GM06990 (cell line): ENCODE results near the gene SLC4A5.

Source experiments
- DNase-seq: peaks from one replicate; pipeline ENCODE4 v3.0.0-alpha.2; 2011; ENCODE audit not compliant: insufficient read length; ENCODE audit errors: extremely low read depth
- H3K27me3 ChIP-seq: replicated peaks from 2 replicates; pipeline ENCODE4 v1.6.0; 2011; ENCODE audit warnings: low read length; ENCODE audit not compliant: control insufficient read depth, insufficient read depth
- H3K36me3 ChIP-seq: 2 replicates; pipeline ENCODE4 v1.5.1; 2011; ENCODE audit warnings: low read length; ENCODE audit not compliant: control insufficient read depth, insufficient read depth
- H3K4me3 ChIP-seq: replicated peaks from 2 replicates; pipeline ENCODE4 v1.5.1; 2011; ENCODE audit warnings: low read depth, mild to moderate bottlenecking, control low read depth, low read length
- TF ChIP-seq, protein P1 (sequence below): IDR thresholded peaks from 2 replicates; pipeline ENCODE4 v1.5.1; 2011; ENCODE audit warnings: low read length, control low read depth, mild to moderate bottlenecking, inconsistent platforms; ENCODE audit not compliant: insufficient read depth, poor library complexity, severe bottlenecking

SLC4A5 gene

DNA sequence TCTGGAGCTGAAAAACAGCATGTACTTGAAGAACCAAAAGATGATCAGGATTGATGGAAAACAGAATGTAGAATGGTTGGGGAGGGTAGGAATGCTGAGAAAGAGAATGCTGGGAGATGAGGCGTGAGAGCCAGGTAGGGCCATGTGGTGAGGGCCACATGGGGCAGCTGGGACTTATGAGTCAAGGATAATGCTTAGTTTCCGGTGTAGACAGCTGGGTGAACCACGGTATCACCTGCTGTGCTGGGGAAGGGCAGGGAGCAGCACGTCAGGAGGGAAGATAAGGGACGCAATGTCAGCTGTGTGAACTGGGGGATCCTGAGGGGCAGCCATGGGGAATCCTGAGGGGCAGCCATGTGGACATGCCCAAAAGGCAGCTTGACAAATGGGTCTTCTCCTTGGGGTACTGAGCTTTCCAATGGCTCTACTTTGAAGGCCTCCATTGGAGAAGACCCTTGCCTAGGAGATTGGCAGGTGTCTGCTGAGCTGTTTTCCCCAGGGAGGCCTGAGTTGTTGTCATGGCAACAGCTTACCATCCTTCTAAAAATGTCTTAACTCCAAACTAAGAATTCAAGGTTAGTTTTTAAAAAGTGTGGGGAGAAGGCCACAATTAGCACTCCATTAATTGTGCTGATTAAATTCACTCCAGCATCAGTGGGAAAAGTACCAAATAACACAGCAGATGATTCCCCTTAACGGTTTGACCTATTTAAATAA is 93.7 kb downstream of the SLC4A5 start:
- no peak for DNase-seq
- no peak overlapping the region for H3K4me3 ChIP-seq
- TF ChIP-seq, protein P1, sequence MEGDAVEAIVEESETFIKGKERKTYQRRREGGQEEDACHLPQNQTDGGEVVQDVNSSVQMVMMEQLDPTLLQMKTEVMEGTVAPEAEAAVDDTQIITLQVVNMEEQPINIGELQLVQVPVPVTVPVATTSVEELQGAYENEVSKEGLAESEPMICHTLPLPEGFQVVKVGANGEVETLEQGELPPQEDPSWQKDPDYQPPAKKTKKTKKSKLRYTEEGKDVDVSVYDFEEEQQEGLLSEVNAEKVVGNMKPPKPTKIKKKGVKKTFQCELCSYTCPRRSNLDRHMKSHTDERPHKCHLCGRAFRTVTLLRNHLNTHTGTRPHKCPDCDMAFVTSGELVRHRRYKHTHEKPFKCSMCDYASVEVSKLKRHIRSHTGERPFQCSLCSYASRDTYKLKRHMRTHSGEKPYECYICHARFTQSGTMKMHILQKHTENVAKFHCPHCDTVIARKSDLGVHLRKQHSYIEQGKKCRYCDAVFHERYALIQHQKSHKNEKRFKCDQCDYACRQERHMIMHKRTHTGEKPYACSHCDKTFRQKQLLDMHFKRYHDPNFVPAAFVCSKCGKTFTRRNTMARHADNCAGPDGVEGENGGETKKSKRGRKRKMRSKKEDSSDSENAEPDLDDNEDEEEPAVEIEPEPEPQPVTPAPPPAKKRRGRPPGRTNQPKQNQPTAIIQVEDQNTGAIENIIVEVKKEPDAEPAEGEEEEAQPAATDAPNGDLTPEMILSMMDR, result no peak

DNA sequence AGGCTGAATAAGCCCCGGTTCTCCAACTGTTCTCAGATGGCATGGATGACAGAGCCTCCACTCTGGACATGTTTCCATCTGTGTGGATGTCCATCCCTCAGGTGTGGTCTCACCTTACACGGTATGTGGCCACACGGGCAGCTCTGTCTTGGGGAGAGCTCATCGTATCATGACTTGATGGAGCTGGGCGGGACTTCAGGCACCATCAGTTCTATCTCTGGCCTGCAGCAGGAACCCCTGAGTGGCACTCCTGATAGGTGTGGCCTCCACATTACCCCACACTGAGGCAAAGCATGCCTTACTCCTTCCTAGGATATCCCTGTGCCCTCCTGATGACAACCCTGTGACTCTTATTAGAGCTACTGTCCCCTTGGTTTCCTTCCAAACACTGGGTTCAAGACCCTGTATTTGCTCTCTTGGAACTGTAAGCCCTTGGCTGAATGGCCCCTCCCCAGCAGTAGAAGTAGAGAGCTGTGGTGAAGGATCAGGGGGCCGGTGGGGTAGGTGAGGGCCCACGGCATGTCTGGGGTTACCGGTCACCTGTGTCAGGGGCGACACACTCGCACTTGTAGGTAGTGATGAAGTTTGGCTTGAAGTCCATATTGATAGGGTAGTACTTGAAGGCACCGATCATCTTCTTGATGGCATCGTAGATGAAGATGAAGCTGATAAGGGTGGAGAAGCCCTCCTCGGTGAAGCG is 96.6 kb downstream of the SLC4A5 start:
- H3K4me3 ChIP-seq, result no peak overlapping the region
- H3K27me3 ChIP-seq, result no peaks in the 10 kb centered on the region
- TF ChIP-seq, protein P1, result no peak
- H3K36me3 ChIP-seq, result no peaks in the 10 kb centered on the region
- no peak for DNase-seq

More for the DNA sequence above, 93.7 kb downstream of the SLC4A5 start:
- Histone ChIP-seq H3K36me3 (no peaks in the 10 kb centered on the region), H3K27me3 (no peaks in the 10 kb centered on the region)

DNA sequence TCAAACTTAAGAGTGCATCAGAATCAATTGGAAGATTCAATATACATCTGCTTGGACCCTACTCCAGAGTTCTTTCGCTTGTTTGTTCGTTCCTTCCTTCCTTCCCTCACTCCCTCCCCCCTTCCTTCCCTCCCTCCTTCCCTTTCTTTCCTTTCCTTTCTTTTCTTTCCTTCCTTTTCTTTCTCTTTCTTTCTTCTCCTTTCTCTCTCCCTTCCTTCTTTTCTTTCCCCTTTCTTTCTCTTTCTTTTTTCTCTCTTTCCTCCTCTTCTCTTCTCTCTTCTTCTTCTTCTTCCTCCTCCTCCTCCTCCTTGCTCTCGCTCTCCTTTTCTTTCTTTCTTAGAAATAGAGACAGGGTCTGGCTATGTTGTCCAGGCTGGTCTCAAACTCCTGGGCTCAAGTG is 98.9 kb downstream of the SLC4A5 start:
- H3K27me3 ChIP-seq, result no peaks in the 10 kb centered on the region
- TF ChIP-seq, protein P1, result no peak
- H3K36me3 ChIP-seq, result no peaks in the 10 kb centered on the region
- H3K4me3 ChIP-seq, result no peak overlapping the region
- DNase-seq, result no peak

DNA sequence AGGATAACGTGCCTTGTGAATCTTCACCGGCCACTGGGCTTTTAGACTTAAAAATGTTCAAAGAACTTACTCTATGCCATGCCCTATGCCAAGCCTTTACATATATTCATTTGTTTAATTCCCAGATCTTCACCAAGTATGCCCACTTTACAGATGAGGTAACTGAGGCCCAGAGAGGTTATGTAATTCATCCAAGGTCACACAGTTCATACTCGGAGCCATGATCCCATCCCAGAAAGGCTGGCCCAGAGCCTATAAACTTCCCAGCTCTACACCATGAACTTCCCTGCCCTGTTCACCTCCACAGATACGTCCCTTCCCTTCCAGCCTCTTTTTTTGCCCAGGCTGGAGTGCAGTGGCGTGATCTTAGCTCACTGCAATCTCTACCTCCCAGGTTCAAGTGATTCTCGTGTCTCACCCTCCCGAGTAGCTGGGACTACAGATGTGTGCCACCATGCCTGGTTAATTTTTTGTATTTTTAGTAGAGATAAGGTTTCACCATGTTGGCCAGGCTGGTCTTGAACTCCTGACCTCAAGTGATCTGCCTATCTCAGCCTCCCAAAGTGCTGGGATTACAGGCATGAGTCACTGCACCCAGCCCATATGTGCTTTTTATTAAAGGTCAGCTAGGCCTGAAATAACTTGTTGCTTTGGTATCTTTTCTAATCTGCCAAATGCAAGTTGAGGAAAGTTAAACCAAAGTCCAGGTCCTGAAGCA is 100.7 kb downstream of the SLC4A5 start:
- Histone ChIP-seq H3K4me3 (no peak overlapping the region), H3K27me3 (no peaks in the 10 kb centered on the region), H3K36me3 (no peaks in the 10 kb centered on the region)
- DNase-seq, result no peak
- TF ChIP-seq, protein P1, result no peak

DNA sequence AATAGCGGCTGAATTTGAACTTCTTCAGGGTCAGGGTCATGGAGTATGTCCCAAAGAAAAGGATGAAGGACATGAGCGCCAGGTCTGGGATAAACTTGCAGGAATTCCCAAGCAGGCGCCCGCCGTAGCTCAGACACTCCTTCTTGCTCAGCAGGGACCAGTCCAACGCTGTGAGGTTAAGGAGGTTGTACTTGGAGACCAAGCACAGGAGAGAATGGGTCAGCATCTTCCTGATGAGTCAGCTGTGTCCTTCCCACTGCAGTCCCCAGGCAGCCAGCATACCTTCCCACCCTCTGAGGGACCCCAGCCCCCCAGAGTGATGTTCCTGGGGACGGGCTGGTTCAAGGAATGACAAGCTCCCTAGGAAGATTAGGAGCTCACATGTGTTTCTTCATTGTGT is 103.9 kb downstream of the SLC4A5 start:
- no peak for DNase-seq
- TF ChIP-seq, protein P1, result no peak
- Histone ChIP-seq H3K4me3 (no peak overlapping the region), H3K27me3 (no peaks in the 10 kb centered on the region), H3K36me3 (no peaks in the 10 kb centered on the region)
